NCI-H1436 treated with DMSO at 0.1 percent for 48 hours (cell line): ENCODE results near the gene MPPED1.
A peak's percentile ranks its signal among the peaks of the same experiment; 100 is the strongest.

Experiments
- DNase-seq: peaks from one replicate; lab custom pipeline; 2025; lab: John Stamatoyannopoulos, UW

MPPED1 gene

DNA sequence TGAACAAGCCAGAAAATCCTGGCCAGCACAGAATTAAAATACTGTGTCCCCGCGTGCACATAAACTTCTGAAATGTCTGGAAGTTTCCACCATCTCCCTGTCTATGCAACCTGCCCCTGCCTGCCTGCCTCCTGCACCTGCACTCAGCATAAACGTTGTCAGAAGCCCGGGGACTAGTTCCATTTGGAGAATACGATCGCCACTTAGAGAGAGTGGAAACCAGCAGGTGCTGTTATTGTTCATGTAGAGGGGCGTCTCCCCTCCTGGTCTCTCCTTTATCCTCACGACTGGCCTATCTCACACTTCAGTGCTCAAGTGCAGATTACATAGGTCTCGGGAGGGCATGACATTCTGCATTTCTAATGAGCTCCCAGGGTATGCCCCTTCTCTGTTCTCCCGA lies 35.6 kb downstream of the MPPED1 start:
- peak; percentile 97 for DNase-seq

- no peak for DNase-seq
Measured at GRCh38 chr22:43448048-43448447, 36.2 kb downstream of the MPPED1 start.

GRCh38 chr22:43449205-43449830 lies 37.5 kb downstream of the MPPED1 start:
- DNase-seq: no peak

DNA sequence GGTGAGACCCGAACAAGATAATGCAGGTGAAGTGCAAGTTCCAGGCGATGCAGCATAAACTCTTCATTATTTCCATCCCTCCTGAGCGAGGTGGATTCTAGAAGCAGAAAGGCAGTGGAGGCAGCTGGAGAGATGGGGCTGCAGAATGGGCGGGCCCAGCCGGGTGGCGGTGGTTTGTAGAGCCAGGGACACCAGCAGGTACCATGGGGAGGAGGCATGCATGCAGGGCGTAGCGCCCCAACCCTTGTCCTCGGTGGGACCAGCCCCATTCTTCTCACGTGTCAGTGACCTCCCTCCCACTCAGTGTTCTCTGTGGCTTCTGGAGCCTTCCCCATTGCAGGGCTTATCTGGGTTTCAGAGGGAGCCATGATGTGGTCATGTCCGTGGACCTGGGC lies 38.0 kb downstream of the MPPED1 start:
- DNase-seq: no peak

DNA sequence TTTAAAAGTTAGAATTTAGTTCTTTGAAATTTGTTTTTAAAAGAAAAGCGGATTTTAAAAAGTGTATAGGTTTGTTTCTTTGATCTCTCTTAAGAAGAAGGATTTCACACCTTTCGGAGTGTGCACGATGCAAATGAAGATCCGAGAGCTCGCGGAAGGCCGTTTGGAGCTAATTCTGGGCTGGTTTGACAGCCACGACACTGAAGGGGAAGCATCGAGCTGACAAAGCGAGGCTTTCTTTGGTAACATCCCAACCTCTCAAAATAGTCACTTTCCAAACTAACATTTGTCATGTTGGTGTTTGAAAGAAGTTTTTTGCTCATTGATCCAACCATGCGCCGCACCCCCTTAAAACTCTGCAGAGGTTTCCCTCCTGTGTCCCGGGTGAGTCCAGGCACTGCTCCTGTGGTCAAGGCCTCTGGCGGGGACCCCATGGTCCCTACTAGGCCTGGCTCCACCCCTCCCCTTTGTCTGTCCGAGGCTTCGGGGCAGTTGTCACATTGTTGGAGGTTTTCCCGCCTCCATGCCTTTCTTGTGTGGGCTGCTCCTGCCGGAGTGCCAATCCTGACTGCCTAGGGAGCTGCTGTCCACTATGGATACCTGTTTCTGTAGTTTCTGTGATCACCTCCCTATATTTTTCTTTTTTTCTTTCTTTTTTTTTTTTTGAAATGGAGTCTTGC lies 39.7 kb downstream of the MPPED1 start:
- no peak for DNase-seq

- no peak for DNase-seq
Measured at GRCh38 chr22:43455846-43456245, 44.0 kb downstream of the MPPED1 start.

DNA sequence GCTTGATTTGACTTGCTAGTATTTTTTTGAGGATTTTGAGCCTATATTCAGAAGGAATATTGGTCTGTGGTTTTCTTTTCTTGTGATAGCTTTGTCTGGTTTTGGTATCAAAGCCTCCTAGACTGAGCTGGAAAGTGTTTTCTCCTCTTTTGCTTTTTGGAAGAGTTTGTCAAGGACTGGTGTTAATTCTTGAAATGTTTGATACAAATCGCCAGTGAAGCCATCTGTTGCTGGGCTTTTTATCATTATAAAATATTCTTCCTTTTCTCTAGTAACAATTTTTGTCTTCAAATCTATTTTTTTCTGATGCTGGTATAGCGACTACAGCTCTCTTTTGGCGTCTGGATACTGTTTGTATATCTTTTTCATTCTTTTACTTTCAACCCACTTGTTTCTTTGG lies 45.2 kb downstream of the MPPED1 start:
- no peak for DNase-seq

DNA sequence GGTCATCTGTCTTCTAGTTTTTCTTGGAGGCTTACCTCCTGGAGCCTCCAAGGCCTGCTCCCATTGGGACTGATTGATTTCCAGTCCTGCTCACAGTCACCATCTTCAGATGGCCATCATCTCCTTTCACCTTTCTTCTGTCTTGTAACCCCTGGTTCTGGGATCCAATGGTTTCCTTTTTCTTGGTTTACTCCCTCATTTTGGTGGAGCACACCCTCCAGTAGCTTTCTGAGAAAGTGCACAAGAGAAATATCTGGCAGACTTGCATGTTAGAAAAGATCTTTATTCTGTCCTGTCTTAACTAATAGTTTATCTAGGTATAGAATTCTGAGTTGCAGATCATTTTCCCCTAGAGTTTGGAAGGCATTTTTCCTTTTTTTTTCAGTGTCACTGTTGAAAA lies 50.9 kb downstream of the MPPED1 start:
- no peak for DNase-seq

DNA sequence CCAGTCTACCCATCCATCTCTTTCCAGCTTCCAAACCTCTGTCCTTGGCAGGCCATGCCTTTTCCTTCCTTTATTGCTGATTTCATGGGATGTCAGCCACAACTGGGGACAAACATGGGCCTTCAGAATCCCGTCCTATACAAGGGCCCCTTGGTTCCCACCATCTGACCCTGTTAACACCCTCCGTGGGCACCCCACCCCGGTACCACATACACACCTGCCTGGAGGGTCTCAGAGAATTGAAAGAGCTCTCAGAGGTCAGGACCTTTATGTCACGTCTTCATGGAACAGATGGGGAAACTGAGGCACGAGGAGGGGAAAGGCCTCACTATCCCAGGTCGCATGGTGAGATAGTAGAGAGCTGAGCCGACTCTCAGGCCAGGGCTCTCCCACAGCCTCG lies 53.0 kb downstream of the MPPED1 start:
- DNase-seq: no peak

DNA sequence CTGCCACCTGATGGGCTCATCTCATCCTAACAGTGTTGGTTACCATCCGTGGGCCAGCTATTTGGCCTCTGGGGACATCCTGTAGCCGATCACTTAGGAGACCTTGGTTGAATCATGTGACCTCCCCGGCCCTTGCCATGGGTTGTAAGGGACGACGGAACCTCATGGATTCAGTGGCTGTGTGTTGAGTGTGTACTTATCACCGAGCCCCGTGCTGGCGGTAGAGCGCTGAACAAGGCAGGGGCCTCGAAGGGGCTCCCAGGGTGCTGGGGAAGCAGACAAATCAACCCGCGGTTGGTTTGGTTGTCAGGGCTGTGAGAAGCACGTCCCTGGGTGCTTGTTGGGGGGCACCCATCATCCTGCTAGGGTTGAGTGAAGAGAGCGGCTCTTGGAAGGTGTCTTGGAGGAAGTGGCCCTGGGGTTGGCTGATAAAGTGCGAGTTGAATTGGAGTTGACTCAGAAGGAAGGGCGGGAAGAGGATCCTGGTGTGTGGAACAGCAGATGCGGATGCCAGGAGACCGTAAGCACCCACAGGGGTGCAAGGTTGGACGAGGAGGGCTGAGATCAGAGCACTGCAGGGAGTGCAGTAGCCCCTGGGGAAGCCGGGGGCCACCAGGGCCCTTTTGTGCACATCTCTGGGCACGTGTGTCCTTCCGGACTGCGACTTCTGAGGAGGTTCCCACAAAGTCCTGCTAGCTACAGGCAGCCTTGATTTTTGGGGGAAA lies 53.6 kb downstream of the MPPED1 start:
- no peak for DNase-seq

DNA sequence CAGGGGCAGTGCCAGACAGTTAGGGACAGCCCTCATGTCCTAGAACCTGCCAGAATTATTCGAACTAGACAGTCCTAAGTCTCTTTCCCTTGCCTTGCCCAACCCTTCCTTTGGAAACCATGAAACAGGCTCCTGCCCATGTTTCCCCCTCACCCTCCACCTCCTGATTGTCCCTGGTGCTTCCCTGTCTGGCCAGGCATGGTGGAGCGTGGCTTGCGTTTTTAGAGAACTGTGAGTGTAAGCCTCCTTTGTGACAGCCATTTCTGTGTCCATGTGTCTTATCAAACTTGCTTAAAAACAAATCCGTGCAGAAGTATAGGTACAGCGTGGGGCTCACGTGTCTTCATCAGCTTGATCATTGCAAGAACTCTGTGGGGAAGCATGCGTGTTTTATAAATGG lies 54.9 kb downstream of the MPPED1 start:
- no peak for DNase-seq

GRCh38 chr22:43467216-43467940 lies 55.6 kb downstream of the MPPED1 start:
- no peak for DNase-seq

GRCh38 chr22:43470253-43470652 lies 58.4 kb downstream of the MPPED1 start:
- DNase-seq: no peak

DNA sequence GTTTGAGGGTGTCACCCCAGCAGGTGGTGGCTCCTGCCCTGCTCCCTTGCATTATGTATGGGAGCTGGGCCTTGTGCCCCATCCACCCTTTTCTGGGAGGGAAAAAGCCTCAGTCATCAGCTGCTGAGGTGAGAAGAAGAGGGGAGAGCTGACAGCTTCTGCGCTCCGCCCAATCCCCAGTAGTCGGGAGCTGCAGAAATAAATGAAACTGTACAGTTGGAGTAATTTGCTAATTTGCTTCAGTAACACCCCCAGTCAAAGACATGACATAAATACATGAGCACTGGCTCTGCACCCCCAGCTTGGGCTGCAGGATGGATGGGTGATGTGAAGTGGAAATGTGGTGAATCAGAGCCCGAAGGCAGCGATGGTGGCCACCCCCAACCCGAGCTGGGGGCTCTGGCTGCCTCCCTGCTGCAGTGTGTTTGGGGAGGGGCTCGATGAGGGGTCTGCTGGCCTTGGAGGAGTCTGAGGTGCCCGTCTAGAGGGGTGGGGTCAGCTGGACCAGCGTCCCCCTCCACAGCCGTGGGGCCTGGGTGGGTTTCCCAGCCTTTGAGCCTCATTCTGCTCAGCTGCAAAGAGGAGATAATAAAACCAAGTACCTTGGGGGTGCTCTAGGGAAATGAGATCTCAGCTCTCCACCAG lies 59.2 kb downstream of the MPPED1 start:
- DNase-seq: no peak

GRCh38 chr22:43471606-43472135 lies 59.9 kb downstream of the MPPED1 start:
- DNase-seq: no peak

GRCh38 chr22:43473031-43473430 lies 61.2 kb downstream of the MPPED1 start:
- no peak for DNase-seq

- no peak for DNase-seq
Measured at GRCh38 chr22:43473441-43473840, 61.6 kb downstream of the MPPED1 start.

GRCh38 chr22:43474161-43475101 lies 62.6 kb downstream of the MPPED1 start:
- DNase-seq: no peak

GRCh38 chr22:43475549-43476076 lies 63.8 kb downstream of the MPPED1 start:
- no peak for DNase-seq

DNA sequence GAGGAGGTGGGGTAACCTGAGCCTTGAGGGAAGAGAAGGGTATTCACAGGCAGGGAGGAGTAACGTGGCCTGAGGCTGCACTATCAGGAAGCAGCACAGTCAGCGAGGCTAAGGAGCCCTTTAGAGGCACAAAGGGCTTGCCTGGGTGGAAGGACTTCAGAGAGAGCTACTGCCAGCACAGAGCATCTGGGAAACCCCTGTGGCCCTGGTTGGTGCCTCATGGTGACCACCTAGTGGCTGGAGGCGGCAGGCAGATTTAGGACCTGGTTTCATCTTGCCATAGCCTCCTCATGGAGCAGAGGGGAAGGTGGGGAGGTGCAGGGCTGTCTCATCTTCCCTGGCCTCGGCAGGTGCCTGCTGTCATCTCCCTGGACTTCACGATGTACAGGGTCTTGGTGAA lies 64.5 kb downstream of the MPPED1 start:
- no peak for DNase-seq
